GM18520 (cell line): ENCODE measurements around the gene SLK.

Experiments
- ATAC-seq: cut with Tn5 transposase; IDR thresholded peaks from one replicate; pipeline ENCODE4 v1.9.1; 2021; ENCODE audit not compliant: unreplicated experiment

SLK gene

GRCh38 chr10:103939522-103939921 is 27.4 kb upstream of the SLK start:
- ATAC-seq = no peak

- no peak for ATAC-seq
Observed at GRCh38 chr10:103941801-103942200, 25.1 kb upstream of the SLK start.

- no peak for ATAC-seq
Observed at GRCh38 chr10:103942866-103943265, 24.1 kb upstream of the SLK start.

- no peak for ATAC-seq
Observed at GRCh38 chr10:103947799-103948516, 19.0 kb upstream of the SLK start.

- ATAC-seq = no peak
Observed at GRCh38 chr10:103949728-103950127, 17.2 kb upstream of the SLK start.

- ATAC-seq = no peak
Observed at GRCh38 chr10:103951183-103951582, 15.8 kb upstream of the SLK start.

GRCh38 chr10:103951942-103952341 is 15.0 kb upstream of the SLK start:
- ATAC-seq = no peak

- no peak for ATAC-seq
Observed at GRCh38 chr10:103954543-103954942, 12.4 kb upstream of the SLK start.

- ATAC-seq = no peak
Observed at GRCh38 chr10:103958996-103959395, 7.9 kb upstream of the SLK start.

GRCh38 chr10:103960103-103960502 is 6.8 kb upstream of the SLK start:
- no peak for ATAC-seq

GRCh38 chr10:103967448-103968071 is 620 bp downstream of the SLK start:
- peak; percentile 26 for ATAC-seq

GRCh38 chr10:103968441-103969391 is 1.8 kb downstream of the SLK start:
- no peak for ATAC-seq

GRCh38 chr10:103969436-103969835 is 2.5 kb downstream of the SLK start:
- ATAC-seq = no peak

GRCh38 chr10:103969857-103970627 is 3.1 kb downstream of the SLK start:
- ATAC-seq = no peak

GRCh38 chr10:103975169-103975568 is 8.2 kb downstream of the SLK start:
- no peak for ATAC-seq

GRCh38 chr10:103977204-103977603 is 10.3 kb downstream of the SLK start:
- no peak for ATAC-seq

- no peak for ATAC-seq
Observed at GRCh38 chr10:103979530-103979929, 12.6 kb downstream of the SLK start.

- no peak for ATAC-seq
Observed at GRCh38 chr10:103980288-103980906, 13.5 kb downstream of the SLK start.

- no peak for ATAC-seq
Observed at GRCh38 chr10:103982639-103983038, 15.7 kb downstream of the SLK start.

- peak; percentile 89 for ATAC-seq
Observed at GRCh38 chr10:103983367-103983911, 16.5 kb downstream of the SLK start.
